ENCODE results near the gene CCDC83.

The CCDC83 gene

DNA sequence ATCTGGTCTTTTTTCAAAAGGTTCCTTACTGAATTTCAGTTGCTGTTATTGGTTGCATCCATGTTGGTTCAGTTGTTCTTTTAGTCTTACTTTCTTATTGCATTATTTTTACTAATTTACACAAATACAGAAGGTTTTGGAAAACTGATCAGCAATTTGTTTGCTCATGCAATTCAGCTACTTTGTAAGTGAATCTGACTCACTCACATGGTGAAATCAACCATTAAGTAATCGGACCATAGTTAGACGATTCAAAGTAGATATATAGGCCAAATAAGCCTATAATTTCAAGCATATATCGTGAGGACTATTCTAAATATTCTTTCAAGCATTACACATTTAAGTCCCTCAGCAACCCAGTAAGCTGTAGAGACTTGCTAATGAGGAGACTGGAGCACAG lies 41.7 kb downstream of the CCDC83 start:
- no peak overlapping the region for H2AFZ ChIP-seq (ENCODE audit: low read depth)
- no peaks in the 10 kb centered on the region for H3K4me1 ChIP-seq (ENCODE audit: low read depth, poor library complexity, severe bottlenecking)
- H3K79me2 ChIP-seq (ENCODE audit: insufficient read depth, low read depth), result no peaks in the 10 kb centered on the region
- H4K20me1 ChIP-seq (ENCODE audit: insufficient read depth), result no peaks in the 10 kb centered on the region
- no peak overlapping the region for H3K27ac ChIP-seq
- TF ChIP-seq, protein P1, sequence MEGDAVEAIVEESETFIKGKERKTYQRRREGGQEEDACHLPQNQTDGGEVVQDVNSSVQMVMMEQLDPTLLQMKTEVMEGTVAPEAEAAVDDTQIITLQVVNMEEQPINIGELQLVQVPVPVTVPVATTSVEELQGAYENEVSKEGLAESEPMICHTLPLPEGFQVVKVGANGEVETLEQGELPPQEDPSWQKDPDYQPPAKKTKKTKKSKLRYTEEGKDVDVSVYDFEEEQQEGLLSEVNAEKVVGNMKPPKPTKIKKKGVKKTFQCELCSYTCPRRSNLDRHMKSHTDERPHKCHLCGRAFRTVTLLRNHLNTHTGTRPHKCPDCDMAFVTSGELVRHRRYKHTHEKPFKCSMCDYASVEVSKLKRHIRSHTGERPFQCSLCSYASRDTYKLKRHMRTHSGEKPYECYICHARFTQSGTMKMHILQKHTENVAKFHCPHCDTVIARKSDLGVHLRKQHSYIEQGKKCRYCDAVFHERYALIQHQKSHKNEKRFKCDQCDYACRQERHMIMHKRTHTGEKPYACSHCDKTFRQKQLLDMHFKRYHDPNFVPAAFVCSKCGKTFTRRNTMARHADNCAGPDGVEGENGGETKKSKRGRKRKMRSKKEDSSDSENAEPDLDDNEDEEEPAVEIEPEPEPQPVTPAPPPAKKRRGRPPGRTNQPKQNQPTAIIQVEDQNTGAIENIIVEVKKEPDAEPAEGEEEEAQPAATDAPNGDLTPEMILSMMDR (conservative IDR thresholded peaks at IDR 0.05; ENCODE audit: low read depth, low read length), result no peak
- H3K36me3 ChIP-seq (ENCODE audit: insufficient read depth), result no peaks in the 10 kb centered on the region
- no peak overlapping the region for H3K9ac ChIP-seq
- H3K4me2 ChIP-seq, result no peak overlapping the region
- no peaks in the 10 kb centered on the region for H3K27me3 ChIP-seq (ENCODE audit: insufficient read depth, low read depth)
- H3K4me3 ChIP-seq (IDR thresholded peaks at IDR 0.05; ENCODE audit: insufficient read depth, low read depth, low read length), result no peak overlapping the region

DNA sequence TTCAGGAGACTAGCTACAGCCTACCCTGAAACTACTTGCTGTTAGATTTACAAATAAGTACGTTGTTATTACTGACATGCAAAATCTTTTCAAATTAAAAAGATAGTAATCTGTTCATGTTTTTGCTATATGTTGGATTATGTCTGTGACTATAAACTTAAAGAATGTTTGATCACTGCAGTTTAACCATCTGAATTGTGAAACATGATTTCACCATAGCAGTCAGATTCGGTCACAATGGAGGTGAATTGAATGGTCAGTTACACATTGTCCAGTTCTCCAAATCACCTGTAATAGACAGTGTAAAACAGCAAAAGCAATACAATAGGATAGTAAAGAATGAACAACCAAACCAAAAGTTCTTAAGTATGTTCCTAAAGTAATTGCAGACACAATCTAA lies 43.3 kb downstream of the CCDC83 start:
- Histone ChIP-seq H3K4me1 (ENCODE audit: low read depth, poor library complexity, severe bottlenecking) (no peaks in the 10 kb centered on the region), H3K4me3 (IDR thresholded peaks at IDR 0.05; ENCODE audit: insufficient read depth, low read depth, low read length) (no peak overlapping the region), H2AFZ (ENCODE audit: low read depth) (no peak overlapping the region), H3K27ac (no peak overlapping the region), H3K4me2 (no peak overlapping the region), H3K27me3 (ENCODE audit: insufficient read depth, low read depth) (no peaks in the 10 kb centered on the region), H4K20me1 (ENCODE audit: insufficient read depth) (no peaks in the 10 kb centered on the region), H3K9ac (no peak overlapping the region), H3K36me3 (ENCODE audit: insufficient read depth) (no peaks in the 10 kb centered on the region), H3K79me2 (ENCODE audit: insufficient read depth, low read depth) (no peaks in the 10 kb centered on the region)
- TF ChIP-seq, protein P1 (conservative IDR thresholded peaks at IDR 0.05; ENCODE audit: low read depth, low read length), result no peak

DNA sequence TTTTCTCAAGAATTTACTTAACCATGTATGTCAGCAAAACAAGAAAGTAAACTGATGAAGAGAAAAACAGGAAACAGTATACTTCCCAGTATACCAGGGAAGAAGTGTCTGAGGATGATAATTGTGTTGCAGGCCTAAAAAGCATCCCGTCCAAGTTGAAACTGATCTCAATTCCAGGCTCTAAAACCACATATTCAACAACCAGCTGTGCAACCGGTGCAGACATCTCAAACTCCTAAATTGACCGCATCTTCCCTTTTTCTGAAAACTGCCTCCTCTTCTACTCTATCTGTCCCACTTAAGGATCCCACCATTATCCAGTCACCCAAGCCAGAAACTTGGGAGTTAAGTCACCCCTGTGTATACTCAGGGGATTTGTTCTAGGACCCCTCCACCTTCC lies 47.2 kb downstream of the CCDC83 start:
- no peak overlapping the region for H3K9ac ChIP-seq
- H3K36me3 ChIP-seq (ENCODE audit: insufficient read depth), result no peaks in the 10 kb centered on the region
- no peak overlapping the region for H3K4me3 ChIP-seq (IDR thresholded peaks at IDR 0.05; ENCODE audit: insufficient read depth, low read depth, low read length)
- H3K27ac ChIP-seq, result no peak overlapping the region
- H3K4me1 ChIP-seq (ENCODE audit: low read depth, poor library complexity, severe bottlenecking), result no peaks in the 10 kb centered on the region
- H3K4me2 ChIP-seq, result no peak overlapping the region
- no peak overlapping the region for H2AFZ ChIP-seq (ENCODE audit: low read depth)
- TF ChIP-seq, protein P1 (conservative IDR thresholded peaks at IDR 0.05; ENCODE audit: low read depth, low read length), result no peak
- no peaks in the 10 kb centered on the region for H3K27me3 ChIP-seq (ENCODE audit: insufficient read depth, low read depth)
- no peaks in the 10 kb centered on the region for H4K20me1 ChIP-seq (ENCODE audit: insufficient read depth)
- no peaks in the 10 kb centered on the region for H3K79me2 ChIP-seq (ENCODE audit: insufficient read depth, low read depth)

DNA sequence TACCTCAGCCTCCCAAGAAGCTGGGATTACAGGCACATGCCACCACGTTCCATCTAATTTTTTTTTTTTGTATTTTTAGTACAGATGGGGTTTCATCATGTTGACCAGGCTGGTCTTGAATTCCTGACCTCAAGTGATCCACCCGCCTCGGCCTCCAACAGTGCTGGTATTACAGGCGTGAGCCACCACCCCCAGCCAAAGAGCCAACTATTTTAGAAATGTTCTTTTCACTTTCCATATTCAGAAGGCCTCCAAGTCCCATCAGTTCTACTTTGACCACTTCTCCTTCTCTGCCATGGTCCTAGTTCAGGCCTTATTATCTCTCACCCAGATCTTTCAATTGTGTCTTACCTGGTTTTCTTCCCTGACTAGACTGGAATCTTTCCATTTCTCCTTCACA lies 48.2 kb downstream of the CCDC83 start:
- Histone ChIP-seq H3K4me1 (ENCODE audit: low read depth, poor library complexity, severe bottlenecking) (no peaks in the 10 kb centered on the region), H3K36me3 (ENCODE audit: insufficient read depth) (no peaks in the 10 kb centered on the region), H3K9ac (no peak overlapping the region), H3K4me2 (no peak overlapping the region), H3K79me2 (ENCODE audit: insufficient read depth, low read depth) (no peaks in the 10 kb centered on the region), H3K27me3 (ENCODE audit: insufficient read depth, low read depth) (no peaks in the 10 kb centered on the region), H2AFZ (ENCODE audit: low read depth) (no peak overlapping the region), H3K4me3 (IDR thresholded peaks at IDR 0.05; ENCODE audit: insufficient read depth, low read depth, low read length) (no peak overlapping the region), H3K27ac (no peak overlapping the region), H4K20me1 (ENCODE audit: insufficient read depth) (no peaks in the 10 kb centered on the region)
- TF ChIP-seq, protein P1 (conservative IDR thresholded peaks at IDR 0.05; ENCODE audit: low read depth, low read length), result no peak

DNA sequence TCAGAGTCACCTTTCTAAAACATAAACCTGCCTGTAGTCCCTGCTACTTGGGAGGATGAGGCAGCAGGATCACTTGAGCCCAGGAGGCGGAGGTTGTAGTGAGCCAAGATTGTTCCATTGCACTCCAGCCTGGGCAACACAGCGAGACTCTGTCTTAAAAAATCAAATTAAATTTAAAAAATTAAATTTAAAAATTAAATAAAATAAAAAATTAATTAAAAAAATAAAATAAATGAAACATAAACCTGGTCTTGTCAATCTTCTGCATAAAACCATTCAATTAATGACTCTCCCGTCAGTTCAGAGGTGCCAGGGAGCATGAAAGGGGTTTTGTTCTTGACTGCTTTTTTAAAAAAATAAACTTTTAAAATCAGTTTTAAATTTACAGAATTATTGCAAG lies 48.6 kb downstream of the CCDC83 start:
- no peak overlapping the region for H3K9ac ChIP-seq
- H3K79me2 ChIP-seq (ENCODE audit: insufficient read depth, low read depth), result no peaks in the 10 kb centered on the region
- no peaks in the 10 kb centered on the region for H3K4me1 ChIP-seq (ENCODE audit: low read depth, poor library complexity, severe bottlenecking)
- H3K27ac ChIP-seq, result no peak overlapping the region
- H3K27me3 ChIP-seq (ENCODE audit: insufficient read depth, low read depth), result no peaks in the 10 kb centered on the region
- TF ChIP-seq, protein P1 (conservative IDR thresholded peaks at IDR 0.05; ENCODE audit: low read depth, low read length), result no peak
- H2AFZ ChIP-seq (ENCODE audit: low read depth), result no peak overlapping the region
- no peak overlapping the region for H3K4me2 ChIP-seq
- no peak overlapping the region for H3K4me3 ChIP-seq (IDR thresholded peaks at IDR 0.05; ENCODE audit: insufficient read depth, low read depth, low read length)
- no peaks in the 10 kb centered on the region for H3K36me3 ChIP-seq (ENCODE audit: insufficient read depth)
- H4K20me1 ChIP-seq (ENCODE audit: insufficient read depth), result no peaks in the 10 kb centered on the region
